ENCODE measurements around the gene TPSAB1.
"Not testable (repeated sequence)": the region's sequence is repeated elsewhere in the genome, so short reads cannot be mapped to it uniquely, and the experiment has no call there.

The TPSAB1 gene

DNA sequence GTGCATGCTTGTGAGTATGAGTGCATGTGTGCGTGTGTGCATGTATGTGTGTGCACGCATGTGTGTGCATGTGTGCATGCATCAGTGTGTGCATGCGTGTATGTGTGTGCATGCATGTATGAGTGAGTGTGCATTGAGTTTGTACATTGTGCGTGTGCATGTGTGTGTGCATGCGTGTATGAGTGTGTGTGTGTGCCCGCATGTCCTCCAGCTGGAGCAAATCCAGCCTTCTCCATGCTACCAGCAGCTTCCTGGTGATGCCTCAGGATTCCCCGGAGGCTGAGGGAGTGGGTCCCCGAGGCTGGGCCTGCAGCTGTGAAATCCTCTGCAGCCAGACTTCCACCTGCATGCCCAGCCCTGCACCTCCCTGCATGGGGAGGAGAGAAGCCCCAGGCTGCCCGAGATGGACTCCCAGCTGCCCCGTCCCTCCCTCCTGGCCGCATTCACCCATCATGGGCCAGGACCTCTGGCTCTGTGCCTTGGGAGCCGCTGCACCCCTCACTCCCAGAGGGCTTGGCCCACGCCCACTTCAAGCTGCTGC, 24.7 kb downstream of the TPSAB1 start:
- no peak for DNase-seq (ENCODE audit: low read depth in 2 of 2)

DNA sequence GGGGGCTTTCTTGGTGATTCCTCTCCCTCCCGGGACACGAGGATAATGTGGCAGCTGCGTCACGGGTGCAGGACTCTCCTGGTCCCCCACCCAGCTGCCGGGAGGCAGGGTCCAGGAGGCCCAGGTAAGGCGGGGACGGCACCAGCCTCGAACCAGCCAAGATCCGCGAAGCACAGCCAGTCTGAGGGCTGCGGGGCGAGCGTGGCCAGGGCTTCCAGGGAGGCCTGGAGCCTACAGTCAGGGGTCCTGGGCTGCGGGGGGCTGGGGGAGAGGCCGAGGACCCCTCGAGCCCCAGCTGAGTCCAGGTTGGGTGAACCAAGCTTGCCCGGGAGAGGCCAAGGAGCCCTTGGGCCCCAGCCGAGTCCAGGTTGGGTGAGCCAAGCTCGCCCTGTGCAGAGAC, 25.3 kb downstream of the TPSAB1 start:
- no peak for DNase-seq (ENCODE audit: low read depth in 2 of 2)

DNA sequence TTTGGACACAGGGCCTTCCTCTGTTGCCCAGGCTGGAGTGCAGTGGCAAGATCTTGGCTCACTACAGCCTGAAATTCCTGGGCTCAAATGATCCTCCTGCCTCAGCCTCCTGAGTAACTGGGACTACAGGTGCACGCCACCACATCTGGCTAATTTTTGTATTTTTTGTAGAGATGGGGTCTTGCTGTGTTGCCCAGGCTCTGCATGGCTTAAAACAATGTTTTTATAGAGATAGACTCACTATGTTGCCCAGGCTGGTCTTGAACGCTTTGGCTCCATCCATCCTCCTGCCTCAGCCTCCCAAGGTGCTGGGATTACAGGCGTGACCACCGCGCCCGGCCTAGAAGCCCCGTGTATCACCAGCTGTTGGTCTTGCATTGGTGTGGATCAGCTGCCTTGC, 28.9 kb downstream of the TPSAB1 start:
- DNase-seq (ENCODE audit: low read depth in 2 of 2): not testable (repeated sequence)

DNA sequence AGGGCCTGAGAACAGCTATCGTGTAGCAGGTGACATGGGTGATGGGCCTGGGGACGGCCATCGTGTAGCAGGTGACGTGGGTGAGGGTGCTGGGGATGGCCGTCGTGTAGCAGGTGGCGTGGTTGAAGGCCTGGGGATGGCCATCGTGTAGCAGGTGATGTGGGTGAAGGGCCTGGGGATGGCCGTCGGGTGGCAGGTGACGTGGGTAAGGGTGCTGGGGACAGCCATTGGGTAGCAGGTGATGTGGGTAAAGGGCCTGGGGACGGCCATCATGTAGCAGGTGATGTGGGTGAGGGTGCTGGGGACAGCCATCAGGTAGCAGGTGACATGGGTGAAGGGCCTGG, 30.8 kb downstream of the TPSAB1 start:
- DNase-seq (ENCODE audit: low read depth in 2 of 2): no peak

DNA sequence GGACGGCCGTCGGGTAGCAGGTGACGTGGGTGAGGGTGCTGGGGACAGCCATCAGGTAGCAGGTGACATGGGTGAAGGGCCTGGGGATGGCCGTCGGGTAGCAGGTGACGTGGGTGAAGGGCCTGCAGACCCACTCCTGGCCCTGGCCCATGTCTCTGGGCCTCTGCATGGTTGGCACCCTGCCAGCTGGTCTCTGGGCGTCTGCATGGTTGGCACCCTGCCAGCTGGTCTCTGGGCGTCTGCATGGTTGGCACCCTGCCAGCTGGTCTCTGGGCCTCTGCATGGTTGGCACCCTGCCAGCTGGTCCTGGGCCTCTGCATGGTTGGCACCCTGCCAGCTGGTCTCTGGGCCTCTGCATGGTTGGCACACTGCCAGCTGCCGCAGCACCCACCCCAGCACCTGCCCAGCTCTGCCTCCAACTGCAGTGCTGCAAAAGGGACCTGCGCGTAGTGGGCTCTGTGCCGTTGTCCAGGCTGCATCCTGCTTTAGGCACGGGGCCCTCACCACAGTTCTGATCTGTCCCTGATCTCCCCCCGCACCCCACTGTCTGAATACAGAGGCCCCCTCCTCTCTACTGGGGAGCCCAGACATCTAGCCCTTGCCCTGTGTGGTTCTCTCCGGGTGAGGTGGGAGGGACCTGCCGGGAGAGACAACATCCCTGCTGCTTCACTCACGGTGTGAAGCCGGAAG, 31.4 kb downstream of the TPSAB1 start:
- DNase-seq (ENCODE audit: low read depth in 2 of 2): not testable (repeated sequence)

DNA sequence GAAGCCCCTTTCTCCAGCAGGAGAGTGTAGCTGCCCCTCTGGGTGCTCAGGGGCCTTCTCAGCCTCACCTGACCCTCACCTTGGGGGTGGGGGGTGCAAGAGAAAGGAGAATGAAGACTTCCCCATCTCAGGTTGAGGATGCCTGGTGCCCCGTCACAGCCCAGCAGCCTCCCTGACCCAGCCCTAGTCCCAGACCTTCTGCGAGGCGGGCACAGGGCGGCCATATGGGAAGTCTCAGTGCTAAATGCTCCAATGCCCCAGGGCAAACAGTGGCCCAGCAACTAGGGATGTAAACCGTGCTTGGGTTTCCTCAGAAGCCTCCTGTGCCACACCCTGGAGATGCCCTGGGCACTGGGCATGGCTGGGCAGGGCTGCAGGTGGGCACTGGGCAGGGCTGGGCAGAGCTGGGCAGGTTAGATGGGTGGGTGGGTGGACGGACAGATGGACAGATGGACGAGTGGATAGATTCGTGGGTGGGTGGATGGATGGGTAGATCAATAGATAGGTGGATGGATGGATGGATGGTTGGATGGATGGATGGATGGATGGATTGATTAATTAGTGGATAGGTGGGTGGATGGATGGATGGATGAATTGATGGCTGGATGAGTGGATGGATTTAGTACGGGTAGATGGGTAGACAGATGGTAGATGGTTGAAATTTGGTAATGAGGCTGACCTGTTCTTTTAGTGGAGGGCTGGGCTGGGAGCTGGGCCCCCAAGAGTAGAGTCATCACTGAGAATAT, 32.1 kb downstream of the TPSAB1 start:
- DNase-seq (ENCODE audit: low read depth in 2 of 2): no peak

DNA sequence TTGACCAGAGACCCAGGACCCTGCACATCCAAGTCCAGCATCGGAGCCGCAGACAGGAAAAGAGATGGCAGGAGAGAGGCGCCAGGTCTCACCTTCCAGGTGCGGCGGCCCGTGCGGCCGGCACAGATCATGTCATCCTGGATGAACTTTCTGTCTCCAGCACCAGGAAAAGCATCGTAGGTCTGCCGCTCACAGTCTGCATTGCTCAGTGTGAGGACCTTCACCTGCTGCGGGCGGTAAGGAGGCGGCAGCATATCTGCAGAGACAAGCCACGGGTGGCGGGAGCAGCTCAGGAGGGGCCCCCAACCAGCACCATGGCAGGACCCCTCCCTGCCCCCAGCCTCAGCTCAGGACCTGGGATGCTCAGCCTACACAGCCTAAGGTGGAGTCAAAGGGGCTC, 33.3 kb downstream of the TPSAB1 start:
- no peak for DNase-seq (ENCODE audit: low read depth in 2 of 2)

DNA sequence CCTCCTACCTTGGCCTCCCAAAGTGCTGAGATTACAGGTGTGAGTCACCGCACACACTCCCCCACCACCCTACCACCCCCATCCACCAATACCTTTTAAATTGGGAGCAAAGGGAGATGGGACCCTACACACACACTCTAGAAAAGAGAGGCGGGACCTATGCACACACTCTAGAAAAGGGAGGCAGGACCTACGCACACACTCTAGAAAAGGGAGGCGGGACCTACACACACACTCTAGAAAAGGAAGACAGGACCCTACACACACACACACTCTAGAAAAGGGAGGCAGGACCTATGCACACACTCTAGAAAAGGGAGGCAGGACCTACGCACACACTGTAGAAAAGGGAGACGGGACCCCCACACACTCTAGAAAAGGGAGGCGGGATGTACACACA, 34.3 kb downstream of the TPSAB1 start:
- DNase-seq (ENCODE audit: low read depth in 2 of 2): no peak

DNA sequence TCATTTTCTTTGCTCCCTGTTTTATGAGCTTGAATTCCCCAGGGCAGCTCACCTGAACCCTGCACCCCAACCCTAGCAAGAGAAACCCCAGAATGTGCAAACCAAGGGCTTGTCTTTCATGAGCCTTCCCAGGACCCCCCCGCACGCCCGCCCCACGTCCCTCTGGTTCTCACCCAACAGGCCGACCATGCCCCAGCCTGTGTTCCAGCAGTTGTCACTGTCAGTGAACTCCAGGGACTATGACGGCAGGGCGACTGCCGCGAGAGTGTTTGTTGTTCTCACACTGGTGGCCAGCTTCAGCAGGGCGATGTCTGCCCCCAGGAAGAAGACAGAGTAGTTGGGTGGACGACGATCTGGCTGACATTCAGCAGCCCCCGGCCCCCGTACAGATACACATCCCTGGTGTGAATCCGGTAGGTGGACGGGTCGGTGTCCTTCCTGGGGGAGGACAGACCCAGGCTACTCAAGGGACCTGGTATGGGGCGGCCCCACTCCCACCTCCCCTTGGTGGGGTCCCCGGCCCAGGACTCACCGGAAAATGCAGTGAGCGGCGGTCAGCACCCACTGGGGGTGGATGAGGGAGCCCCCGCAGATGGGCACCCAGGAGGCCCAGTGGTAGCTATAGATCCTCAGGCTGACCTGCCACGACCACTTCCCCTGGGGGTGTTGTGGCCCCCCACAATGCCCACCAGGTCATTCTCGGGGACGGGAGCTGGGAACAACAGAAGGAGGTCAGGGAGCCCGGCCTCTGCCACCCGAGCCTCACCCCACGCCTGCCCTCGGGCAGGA, 35.5 kb downstream of the TPSAB1 start:
- no peak for DNase-seq (ENCODE audit: low read depth in 2 of 2)

DNA sequence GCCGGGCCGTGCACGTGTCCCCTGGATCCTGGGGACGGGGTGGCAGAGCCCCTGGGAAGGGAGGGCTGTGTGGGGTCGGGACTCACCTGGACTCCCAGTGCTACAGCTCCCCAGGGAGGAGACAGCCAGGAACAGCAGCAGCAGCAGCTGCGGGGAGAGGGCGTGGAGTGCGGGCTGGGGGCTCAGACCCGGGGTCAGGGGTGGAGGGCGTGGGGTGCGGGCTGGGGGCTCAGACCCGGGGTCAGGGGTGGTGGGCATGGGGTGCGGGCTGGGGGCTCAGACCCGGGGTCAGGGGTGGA, 36.0 kb downstream of the TPSAB1 start:
- no peak for DNase-seq (ENCODE audit: low read depth in 2 of 2)

DNA sequence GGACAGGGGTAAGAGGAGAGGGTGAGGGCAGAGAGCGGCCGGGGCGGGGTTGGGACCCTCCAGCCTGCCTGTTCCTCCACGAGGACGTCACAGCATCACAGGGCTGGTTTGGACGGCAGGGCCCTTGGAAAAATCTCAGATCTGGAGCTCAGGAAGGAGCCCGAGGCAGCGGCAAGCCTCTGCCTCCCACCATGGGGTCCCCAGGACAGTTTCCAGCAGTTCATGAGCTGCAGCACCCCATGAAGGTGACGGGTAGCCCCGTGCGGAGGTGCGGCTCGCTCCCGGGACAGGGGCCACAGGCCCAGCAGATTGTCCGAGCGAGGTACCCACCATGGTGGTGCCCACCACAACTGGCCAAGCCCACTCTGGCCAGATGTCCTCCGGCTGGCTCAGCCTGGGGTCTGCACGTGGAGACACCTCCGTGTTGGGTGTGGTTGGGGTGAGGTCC, 36.7 kb downstream of the TPSAB1 start:
- no peak for DNase-seq (ENCODE audit: low read depth in 2 of 2)

DNA sequence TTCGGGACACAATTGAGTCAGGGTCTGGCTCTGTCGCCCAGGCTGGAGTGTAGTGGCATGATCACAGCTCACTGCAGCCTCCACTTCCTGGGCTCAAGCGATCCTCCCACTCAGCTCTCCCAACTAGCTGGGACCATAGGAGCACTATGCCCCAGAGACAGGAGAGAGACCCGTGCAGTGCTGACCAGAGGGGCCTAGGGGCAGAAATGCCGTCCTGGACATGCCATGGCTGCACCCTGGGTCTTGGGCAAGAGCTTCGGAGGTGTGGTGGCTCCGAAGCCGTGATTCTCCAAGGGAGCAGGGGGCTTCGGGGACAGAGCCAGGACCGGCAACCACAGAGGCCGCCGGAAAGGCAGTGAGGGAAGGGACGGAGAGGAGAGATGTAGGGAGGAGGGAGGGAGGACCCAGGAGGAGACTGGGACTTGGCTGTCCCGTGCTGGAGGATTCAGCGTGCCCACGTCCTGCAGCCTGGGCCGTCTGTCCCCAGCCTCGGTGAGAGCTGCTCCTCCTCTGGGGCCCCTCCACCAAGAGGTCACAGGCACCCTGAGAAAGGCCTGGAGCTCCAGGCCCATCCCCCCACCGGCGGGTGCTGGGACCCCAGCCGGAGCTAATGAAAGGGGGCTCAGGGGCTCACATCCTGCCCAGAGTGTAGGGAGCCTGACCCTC, 37.2 kb downstream of the TPSAB1 start:
- no peak for DNase-seq (ENCODE audit: low read depth in 2 of 2)

DNA sequence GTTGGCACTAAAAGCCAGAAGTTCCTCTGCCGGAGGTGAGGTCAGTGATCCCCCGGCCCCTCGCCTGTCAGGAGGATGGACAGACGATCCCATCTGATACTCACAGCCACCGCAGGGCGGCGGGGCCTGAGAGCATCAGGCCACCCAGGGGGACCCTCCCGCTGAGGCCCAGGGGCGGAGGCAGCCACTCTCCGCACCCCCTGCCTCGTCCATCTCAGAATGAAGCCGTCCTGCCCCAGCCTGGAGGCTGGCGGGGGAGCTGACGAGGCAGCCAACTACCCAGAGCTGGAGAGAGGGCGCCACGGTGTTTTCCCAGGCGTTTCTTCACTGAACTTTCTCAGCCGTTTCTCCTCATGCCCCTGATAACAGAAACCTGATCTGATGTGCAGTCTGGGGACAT, 38.0 kb downstream of the TPSAB1 start:
- no peak for DNase-seq (ENCODE audit: low read depth in 2 of 2)

DNA sequence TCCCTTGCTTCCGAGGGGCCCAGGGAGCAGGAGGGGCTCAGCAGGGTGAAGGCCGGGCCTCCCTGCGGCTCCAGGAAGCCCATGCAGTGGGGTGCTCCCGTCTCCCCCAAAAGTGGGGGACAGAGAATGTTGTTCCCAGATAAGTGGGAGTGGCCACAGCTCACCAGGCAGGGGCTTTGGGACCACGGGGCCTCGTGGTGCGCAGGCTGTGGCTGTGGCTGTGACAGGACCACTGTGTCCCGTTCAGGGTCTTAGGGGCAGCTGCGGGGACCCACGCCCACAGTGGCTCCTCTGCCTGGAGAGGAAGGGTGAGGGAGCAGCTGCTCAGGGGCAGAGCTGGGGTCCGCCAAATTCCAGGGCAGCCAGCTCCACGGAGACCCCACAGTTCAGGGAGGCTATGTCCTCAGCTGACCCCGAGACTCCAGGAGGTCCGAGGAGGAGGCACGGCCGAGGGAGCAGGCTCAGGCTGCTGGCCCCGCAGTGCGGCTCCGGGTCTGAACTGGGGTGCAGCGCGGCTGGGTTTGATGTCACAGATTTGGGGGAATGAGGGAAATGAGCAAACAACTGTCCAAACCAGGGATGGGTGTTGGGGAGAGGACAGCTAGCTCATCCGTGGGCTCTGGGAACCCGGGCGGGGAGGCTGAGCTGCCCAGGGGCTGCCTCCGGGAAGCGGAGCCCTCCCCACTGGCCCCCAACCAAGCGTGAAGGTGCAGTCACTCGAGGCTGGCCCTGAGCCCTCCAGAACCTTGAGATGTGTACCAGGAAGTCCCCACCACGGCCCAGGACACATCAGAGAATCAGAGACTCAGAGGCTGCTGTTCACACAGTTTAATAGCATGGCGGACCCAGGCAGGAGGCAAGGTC, 38.8 kb downstream of the TPSAB1 start:
- no peak for DNase-seq (ENCODE audit: low read depth in 2 of 2)

DNA sequence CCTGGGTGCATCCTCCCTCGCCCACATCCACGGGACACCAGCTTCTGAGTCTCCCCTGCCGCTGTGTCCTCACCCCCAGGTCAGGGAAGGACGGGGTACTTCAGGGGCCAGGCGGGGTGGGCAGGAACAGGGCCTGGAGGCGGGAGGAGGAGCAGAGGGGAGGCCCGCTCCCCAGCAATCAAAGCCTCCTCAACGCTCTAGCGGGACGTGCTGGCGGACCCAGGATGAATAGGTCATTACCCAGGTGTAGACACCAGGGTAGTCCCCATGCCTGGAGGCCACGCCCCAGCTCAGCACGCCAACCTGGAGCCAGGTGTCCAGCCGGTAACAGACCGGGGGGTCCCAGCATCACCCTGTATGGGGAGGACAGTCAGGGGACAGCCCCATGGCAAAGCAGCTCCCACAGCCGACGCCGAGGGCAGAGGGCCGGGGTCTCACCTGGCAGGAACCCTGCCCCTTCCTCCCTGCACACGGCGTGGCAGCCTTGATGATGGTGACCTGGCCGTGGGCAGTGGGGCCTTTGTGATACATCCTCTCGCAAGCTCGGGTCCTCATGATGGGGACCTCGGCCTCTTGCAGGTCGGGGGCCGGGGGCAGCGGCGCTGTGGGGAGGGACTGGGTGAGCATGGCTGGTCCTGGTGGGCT, 39.6 kb downstream of the TPSAB1 start:
- DNase-seq (ENCODE audit: low read depth in 2 of 2): no peak

DNA sequence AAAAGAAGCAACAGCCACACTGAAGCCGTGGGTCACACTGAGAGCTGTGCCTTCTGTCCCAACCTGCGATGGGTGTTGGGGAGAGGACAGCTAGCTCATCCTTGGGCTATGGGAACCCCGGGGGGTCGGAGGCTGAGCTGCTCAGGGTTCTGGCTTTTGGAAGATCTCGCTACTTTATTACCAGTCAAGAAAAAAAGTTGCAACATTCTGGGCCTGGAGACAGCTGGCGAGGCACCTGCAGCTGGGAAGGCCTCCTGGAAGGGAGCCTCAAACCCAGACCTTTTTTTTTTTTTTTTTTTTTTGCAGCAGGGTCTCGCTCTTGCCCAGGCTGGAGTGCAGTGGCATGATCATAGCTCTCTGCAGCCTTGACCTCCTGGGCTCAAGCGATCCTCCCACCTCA, 40.3 kb downstream of the TPSAB1 start:
- DNase-seq (ENCODE audit: low read depth in 2 of 2): no peak

DNA sequence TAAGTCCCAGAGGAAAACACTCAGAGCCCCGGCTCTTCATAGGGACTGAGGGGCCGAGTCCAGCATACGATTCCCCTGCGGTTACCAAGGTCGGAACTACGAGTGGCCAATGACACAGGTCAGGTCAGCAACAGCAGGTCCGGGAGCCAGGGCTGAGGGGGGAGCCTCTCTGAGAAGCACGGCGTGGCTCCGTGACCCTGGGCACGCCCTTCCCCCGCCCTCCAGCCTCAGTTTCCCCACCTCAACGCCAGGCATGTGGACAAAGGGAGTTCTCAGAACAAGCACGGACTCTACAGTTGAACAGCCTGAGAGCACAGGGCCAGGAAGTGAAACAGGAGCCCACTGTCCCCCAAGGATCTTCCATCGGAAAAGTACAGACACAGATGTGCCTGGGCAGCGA, 41.0 kb downstream of the TPSAB1 start:
- no peak for DNase-seq (ENCODE audit: low read depth in 2 of 2)

DNA sequence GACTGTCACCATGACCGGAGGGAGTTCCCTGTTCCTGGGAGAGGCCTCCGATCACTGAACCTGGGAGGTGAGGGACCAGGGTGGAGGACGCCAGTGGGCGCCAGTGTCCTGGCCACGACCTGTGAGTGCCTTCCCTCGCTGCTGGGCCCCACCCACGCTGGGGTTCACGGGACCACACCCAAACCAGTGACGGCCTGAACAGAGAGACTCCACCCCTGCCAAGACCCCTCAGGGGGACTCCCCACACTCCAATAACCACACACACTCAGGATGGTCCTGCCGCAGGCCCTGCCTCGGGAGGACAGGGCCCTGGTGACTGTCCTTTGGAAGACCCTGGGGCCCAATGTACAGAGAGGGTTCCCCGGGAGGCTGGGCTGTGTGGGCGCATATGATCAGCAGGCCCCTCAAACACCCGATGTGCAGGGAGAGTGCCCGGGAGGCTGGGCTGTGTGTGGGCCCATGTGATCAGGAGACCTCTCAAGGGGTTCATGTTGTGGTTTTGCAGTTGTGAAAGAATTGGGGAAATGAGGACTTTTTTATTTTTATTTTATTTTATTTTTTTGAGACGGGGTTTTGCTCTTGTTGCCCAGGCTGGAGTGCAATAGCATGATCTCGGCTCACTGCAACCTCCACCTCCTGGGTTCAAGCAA, 41.9 kb downstream of the TPSAB1 start:
- no peak for DNase-seq (ENCODE audit: low read depth in 2 of 2)

DNA sequence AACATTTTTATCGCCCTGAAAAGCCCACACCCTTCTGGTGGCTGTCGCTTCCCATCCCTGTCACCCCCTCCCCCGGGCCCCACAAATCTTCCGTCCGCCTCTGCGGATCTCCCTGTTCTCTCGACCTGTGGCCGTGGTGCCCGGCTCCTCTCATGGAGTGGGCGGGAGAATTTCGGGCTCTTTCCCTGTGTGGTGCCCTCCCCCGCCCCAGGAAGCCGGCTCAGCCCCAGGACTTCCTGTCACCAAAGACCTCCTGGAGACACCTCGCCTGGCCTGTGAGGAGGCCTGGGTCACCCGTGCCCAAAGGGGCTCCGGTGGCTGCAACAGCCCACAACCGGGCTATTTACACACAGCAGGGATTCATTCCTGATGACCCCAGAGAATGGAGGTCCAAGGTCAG, 42.8 kb downstream of the TPSAB1 start:
- no peak for DNase-seq (ENCODE audit: low read depth in 2 of 2)

DNA sequence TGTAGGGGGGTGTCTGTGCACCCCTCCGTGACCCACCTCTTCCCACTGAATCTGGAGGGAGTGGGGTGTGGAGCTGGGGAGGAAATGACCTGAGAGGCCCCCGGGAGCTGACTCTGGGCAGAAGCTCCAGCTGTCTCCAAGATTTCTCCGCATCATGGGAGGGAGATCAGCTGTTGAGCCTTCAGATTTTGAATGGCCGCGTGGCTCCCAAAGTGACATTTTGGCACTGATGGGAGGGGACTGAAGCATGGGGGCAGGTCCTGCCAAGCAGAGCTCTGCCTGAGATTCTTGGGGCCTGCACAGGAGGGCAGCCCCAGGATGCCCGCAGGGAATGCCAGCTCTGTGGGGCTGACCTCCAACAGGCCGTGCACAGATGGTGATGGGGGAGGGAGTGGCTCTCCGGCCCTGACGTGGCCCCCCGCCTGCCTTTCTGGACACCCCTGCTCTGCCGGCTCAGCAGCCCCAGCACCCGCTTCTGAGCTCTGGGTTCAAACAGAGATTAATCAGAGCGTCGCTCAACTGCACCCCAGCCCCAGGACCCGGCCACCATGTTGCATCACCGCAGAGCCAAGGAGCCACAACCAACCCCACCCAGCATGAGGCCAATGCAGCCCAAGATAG, 43.6 kb downstream of the TPSAB1 start:
- no peak for DNase-seq (ENCODE audit: low read depth in 2 of 2)

Data from fibroblast of skin of left biceps (primary cell).